Stimulated activated CD8-positive, alpha-beta memory T cell treated with anti-CD3 and anti-CD28 coated beads, Interleukin-4, amount 100 ng/mL, for 1 hour (primary cell): ENCODE data around the gene CCDC9B.
A peak's percentile ranks its signal among the peaks of the same experiment; 100 is the strongest.

ENCODE experiments used
- DNase-seq, 2 donors: peaks; one replicate each; pipeline ENCODE4 v3.0.0-alpha.2; 2020; ENCODE audit warnings: low read depth in 2 of 2, low spot score in 1 of 2

CCDC9B gene

DNA sequence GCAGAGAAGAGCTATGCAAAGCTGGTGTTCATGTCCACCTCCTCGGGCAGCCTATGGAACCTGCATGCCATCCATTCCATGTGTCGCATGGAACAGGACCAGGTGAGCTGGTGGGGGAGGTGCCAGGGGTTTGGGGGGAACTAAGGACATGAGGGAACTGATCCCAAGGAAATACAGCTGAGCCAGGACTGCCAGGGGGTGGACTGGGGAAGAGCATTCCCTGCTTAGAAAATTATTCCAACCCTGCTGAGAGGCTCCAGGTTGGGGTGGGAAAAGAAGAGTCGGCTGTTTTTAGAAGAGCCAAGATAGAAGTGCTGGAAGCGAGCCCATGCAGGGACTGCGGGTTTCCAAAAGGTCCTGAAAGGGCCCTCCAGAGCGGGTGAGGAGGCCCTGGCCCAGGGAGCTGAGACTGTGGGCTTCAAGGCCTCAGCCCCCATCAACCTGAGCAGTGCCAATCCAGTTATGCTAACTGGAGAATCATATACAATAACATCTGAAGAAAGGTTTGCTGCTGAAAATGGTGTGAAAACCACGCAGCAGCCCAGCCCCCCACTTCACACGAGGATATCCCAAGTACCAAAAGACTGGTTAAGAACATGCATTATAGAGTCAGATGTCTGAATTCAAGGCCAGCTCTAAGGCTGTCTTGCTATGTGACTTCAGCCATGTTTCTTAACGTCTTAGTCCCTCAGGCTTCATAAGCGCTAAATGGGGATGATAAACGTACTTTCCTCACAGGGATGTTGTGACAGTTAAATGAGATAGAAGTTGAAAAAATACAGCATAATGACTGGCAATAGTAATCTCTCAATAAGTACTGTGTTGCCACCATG lies 25.1 kb upstream of the CCDC9B start:
- DNase-seq: no peak

DNA sequence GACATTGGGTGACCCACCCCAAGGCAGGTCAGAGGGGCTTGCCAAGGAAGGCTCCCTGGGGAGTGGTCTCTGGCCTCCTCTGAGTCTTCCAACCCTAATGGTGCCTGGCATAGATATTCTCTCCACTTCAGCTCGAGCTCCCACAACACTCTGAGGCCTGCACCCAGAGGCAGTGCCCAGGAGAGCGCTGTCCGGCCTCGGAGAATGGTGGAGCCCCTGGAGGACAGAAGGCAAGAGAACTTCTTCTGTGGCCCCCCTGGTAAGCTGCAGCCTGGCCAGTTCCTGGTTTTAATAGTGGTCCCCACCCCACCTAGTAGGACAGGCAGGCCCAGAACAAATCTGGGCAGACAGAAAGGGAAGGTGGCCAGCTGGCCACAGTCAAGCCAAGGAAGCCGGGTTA lies 24.3 kb upstream of the CCDC9B start:
- no peak for DNase-seq

DNA sequence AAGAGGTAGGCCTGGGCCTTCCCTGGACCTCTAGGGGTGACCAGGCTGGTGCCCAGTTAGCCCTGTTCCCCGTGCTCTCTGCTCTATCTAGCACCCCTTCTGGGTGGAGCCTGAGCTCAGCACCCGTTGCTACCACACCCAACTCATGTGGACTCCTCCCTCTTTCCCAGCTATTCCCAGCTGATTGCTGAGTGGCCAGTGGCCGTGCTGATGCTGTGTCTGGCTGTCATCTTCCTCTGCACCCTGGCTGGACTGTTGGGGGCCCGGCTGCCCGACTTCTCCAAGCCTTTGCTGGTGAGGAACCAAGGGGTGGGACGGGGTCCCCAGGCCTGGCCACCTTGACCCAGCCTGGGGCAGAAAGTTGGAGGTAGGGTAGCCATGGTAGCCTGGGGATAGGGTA lies 23.5 kb upstream of the CCDC9B start:
- DNase-seq: no peak

DNA sequence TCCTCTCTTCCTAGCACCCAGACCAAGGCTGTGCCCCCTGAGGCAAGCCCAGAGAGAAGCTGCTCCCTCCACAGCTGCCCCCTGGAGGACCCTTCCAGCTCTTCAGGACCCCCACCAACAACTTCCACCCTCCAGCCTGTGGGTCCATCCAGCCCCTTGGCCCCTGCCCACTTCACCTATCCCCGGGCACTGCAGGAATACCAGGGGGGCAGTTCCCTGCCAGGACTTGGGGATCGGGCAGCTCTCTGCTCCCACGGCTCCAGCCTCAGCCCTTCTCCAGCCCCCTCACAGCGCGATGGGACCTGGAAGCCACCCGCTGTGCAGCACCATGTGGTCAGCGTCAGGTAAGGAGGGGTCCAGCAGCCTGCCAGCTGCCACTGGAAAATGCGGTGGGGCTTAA lies 22.9 kb upstream of the CCDC9B start:
- no peak for DNase-seq

DNA sequence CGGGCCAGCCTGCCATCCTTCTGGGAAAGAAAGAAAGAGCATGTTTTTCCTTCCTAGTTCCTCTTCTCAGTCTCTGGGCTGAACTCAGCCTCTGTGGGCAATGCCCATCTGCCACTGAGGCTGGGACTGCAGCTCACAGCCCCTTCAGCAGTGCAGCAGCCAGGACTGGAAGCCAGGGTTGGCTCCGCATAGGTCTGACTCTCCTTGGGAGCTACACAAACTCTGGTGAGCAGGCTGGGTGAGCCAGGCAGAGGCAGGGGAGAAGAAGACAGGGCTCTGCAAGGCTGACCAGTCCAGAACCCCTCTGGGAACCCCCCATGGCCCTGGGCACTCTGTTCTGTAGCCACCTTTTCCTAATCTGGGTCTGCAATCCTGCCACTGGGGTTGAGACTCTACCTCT lies 20.9 kb upstream of the CCDC9B start:
- DNase-seq: no peak

DNA sequence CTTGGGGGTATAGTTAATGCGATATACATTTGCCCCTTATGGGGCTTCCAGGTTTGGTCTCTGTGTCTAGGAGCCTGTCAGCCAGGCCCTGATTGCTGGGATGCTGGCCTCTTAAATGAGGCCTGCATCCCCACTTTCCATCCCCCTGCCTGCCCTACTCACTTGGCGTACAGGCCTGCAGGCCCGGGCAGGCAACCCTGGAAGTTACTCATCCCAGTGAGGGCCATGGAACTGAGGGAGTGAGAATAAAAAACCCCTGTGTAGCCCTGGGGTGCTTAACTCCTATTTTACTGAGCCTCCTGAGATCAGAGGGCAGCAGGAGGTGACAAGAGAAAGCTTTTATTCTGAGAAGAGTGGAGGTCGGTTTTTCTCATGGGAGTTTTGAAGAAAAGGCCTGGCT lies 19.3 kb upstream of the CCDC9B start:
- no peak for DNase-seq

DNA sequence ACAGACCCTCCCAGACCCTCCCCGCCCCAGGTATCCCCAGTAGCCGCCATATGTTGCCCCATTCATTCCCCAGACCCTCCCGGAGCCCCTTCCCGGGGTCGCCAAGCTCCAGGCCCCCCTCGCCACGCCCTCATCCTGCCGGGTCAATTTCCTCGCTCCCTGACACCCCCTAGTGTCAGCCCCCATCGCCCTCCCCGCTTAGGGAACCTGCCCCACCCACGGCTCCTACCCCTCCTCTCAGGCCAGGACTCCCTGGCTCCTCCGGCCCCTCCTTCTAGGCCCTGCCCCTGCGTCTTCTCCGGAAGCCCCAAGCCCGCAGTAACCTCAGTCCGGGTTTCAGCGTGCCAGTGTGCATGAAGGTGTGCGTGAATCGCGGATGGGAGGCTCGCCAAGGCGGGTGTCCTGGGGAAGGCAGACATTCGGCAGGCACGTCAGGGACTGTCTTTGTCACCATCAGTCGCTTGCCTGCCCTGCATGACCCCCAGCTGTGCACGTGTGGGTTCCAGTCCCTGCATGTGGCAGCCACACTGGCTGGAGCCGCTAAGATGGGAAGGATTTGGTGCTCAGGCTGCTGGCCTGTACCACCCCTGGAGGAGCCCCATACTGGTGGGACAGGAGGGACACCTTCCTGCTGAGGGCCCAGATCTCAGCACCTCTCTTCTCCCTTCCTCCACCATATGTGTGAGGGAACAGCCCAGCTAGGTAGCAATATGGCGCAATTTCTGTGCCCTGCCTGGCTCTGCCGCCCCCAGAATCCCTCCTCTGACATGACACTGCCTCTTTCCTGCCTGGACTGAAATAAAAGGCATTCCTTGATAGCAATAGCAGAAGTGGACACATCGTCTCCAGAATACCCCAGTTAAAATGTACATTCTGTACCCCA lies 18.0 kb upstream of the CCDC9B start:
- no peak for DNase-seq

DNA sequence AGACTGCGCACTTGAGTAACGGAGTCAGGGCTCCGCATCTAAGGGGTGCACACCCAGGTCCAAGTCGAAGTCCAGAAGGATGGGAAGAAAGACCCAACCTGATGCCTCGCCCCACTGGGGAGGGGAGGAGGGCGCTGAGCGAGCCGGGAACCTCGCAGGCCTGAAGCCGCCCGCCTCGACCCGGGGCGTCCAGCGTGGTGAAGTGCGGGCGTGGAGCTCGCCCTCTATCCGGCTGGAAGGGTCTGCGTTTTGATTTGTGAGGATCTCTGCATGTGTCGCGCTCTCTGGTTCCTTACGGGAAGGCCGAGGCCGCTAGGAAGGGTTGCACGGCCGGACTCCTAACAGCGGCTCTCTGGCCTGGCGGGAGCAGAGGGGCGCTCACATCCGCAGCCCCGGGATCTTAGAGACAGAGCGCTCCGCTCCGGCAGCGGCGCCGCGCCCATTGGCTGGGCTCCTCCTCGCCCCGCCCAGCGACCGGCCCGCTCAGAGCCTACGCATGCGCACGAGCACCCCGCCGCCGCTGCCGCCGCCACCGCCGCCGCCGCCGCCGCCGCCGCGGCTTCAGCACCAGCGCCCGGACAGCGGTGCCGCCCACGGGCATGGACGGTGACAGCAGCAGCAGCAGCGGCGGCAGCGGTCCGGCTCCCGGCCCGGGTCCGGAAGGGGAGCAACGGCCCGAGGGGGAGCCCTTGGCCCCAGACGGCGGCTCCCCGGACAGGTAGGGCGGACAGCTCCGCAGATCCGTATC lies 17.2 kb upstream of the CCDC9B start, which contains the start of gene DISP2:
TSS of gene DISP2 (plus strand) at position 497 of the 748 bp plus-strand sequence. CDS start at position 600, 103 bp downstream.
- DNase-seq: peak; percentile 62 to 80

DNA sequence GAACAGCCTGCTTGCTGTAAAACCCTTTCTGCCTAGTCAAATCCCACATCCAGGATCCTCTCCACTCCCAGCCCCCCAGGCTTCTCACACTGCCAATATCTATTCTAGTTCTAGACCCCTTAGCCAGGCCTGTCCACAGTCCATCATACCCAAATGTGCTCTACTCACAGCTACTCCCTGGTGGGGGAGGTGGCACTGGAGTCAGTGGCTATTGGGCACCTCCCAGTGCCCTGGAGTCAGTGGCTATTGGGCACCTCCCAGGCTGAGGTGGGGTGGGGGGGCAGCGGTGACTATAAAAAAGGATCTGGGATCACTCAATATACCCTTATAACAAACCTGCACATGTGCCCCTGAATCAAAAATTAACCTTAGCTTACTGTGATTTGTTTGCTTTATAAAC lies 16.5 kb upstream of the CCDC9B start:
- no peak for DNase-seq

DNA sequence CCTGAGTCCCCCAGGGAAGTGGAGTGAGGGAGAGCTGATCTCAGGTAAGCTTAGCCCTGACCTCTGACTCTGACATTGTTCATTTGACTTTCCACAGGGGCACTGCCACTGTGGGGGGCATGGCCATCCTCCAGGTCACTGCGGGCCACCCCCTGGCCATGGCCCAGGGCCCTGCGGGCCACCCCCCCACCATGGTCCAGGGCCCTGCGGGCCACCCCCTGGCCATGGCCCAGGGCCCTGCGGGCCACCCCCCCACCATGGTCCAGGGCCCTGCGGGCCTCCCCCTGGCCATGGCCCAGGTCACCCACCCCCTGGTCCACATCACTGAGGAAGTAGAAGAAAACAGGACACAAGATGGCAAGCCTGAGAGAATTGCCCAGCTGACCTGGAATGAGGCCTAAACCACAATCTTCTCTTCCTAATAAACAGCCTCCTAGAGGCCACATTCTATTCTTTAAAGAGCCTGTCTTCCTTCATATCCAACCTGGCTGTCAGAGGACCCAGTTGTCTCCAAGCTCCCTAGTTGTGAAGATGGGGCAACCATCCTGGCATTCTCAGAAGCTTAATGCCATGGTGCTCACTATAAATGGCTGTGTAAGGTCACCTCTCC lies 15.3 kb upstream of the CCDC9B start:
- no peak for DNase-seq

DNA sequence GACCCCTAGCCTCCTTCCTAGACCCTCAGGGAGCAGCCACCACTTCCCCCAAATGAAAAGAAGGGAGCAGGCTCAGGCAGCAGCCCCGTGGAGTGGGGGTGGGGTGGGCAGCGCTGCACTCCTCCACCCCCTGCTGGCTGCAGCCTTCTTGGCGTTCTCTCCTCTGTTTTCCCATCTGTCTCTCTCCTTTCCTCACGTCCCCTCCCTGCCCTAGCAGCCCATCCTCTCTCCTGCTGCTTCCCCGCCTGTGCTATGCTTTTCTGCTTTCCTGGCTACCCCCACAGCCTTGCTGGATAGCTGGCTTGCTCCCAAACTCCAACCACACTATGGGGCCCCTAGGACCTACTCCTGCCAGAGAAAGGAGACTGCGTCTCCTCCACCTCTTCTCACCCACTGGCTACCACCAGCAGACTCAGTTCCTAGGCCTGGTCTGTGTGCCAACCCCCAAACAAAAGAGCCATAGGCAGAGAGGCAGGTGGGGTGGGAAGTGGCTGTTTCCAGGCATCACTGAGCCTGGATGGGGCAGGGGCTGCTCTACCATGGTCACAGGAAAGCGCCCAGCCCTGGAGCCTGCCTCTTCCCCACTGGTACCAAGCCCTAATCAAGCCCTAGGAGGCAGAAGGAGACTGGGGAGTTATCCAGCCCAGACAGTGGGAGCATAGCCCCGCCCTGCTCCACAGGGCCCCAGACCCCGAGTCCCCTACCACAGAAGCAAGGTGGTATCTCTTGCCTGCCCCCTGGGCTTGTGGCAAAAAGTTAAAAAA lies 13.9 kb upstream of the CCDC9B start:
- DNase-seq: no peak

DNA sequence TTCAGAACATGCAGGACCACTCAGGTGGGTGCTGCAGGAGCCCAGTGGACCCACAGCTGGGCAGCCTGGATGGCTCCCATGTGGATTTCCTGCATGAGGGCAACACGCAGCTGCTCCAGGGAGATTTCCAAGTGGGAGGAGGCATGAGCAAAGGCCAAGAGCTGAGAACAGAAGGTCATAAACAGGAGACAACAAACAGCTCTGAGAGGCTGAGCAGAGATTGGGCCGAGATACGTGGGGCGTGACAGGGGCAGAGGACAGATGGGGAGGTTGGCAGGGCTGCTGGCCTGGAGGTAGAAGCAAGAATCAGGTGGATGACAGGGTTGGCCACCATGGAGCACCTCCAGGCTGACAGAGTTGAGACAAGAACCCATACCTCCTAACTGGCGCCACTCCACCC lies 13.0 kb upstream of the CCDC9B start:
- DNase-seq: no peak

DNA sequence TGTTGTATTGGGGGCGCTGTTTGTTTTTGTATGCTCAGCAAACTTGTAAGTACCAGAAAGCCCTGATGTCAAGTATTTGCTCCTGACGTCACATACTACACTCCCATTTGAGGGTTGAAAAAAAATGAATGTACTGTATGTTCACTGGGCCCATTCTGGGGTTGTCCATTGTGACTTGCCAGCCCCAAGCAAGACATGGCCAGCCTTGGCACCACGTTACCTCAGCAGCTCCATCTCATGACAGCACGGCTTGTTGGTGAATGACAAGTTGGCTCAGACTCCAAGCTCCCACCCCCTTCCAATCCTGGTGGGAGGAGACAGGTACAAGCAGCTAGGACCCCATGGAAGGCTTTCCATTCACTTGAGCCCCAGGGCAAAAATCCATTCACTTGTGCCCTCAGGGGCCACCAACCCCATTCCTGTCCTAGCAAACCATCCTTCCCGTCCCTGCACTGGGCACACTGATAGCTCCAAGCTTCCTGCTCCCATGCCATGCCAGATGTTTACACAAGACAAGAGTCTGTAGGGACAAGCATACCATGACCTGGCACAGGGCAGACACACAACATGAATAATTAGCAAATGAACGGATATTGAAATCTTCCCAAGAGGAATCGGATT lies 11.7 kb upstream of the CCDC9B start:
- DNase-seq: no peak

DNA sequence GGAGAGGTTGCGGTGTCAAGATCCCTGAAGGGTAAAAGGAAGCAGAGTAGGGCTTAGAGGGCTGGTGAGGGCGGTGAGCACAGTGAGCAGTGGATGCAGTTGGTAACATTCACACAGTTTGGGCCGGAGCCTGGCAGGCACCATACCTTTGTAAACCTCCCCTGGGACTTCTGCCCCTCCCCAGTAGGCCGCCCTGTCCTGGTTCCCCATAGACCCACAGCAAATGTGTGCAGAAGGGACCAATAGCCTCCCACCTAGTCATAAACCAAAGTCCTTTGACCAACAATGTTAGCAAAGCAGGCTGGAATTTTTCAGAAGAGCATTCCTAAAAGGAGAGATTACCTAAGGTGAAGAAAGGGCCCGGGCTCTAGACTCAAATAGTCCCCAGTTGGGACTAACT lies 8.4 kb upstream of the CCDC9B start:
- no peak for DNase-seq

DNA sequence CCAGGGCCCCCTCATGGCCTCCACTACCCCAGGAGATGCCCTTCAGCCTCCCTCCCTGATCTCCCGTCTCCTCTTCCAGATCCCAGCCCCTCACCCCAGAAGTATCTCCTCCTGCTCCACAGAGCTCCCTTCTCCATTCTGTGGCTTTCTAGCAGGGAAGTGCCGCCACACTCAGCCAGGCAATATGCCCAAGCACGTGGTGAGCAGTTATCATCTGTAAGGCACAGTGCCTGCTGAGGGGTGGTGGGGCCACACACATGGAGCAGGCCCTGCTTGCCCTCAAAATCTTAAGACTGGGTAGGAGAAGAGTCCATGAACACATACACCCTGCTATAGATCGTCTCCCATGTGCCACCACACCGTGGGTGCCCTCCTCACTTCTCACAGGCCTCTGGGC lies 7.7 kb upstream of the CCDC9B start:
- no peak for DNase-seq

DNA sequence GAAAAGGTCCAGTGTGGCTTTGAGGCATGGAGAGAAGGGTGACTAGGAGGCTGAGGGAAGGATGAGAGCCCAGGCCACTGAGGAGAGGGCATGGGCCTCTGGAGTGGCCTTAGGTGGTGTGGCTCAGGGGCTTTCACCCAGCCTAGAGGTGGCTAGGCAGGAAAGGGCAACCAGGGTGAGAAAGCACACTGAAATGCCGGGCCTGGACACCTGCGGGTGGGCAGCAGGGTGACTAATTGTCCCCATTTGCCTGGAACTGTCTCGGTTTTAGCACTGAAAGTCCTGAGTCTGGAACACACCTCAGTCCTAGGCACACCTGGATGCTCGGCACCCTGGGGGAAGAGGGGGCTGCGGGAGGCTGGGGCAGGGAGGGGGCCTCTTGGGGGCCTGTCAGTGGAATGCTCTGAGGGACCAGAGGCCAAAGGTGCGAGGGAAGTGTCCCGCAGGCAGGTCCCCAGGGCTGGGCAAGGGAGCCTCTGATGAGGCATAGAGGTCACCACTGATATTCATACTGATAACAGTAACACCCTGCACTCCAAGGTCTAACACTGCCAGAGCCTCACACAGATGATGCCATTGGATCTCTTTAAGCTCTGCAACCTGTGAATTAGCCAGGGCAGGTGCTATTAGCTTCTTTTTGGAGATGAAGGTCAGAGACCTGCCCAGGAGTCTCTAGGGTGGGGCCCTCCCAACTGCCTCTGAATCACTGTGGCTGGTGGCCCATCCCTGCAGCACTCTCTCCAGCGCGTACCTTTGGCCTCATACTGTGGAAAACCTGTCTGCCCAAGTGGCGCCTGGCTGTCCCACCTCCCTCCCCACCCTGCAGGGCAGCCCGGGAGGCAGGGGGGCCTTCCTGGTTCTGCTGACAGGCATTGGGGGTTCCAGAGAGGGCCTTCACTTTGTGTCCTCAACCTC lies 7.1 kb upstream of the CCDC9B start:
- DNase-seq: no peak

DNA sequence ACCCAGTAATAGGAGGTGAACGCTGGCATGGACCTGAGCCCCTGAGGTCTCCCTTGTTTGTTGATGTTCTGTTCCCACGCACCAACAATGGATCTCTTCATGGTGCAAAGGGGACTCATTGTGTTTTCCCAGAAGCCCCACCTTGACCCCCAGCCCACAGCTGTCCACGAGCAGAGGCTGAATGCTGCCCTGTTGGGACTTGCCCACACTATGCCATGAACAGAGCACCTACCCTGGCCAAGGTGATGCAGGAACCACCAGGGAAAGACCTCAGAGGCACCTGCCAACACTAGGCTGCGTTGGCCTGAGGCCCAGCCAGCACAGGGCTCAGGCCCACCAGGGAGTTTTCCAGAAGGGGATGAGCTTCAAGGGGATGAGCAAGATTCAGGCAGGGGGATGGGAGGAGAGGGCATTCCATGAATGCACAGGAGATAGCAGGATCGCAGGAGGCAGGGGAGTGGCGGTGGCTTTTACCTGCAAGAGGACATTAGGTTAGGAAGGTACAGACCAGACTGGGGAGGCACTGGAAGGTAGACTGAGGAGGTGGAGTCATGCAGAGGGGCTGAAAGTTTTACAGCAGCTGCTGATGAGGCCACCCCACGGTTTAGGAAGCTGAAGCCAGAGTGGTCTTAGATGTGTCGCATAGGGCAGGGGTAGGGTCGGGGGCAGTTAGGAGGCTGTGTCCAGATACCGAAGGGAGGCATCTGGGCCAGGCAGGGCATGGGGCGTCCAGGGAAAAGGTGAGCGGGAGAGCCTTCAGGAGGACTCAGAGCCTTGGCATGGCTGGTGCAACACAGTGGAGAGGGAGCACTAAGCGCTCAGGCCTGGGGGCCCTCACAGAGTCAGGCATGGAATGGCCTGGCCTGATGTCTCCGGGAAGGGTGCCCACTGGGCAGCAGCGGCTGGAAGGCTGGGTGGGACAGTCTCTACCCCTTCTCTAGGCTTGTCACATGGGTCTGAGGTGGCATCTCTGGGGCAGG lies 6.1 kb upstream of the CCDC9B start:
- DNase-seq: no peak
